ENCODE measurements around the gene SMPD4.
"Not testable (repeated sequence)": the region's sequence is repeated elsewhere in the genome, so short reads cannot be mapped to it uniquely, and the experiment has no call there.

SMPD4 gene, protein sequence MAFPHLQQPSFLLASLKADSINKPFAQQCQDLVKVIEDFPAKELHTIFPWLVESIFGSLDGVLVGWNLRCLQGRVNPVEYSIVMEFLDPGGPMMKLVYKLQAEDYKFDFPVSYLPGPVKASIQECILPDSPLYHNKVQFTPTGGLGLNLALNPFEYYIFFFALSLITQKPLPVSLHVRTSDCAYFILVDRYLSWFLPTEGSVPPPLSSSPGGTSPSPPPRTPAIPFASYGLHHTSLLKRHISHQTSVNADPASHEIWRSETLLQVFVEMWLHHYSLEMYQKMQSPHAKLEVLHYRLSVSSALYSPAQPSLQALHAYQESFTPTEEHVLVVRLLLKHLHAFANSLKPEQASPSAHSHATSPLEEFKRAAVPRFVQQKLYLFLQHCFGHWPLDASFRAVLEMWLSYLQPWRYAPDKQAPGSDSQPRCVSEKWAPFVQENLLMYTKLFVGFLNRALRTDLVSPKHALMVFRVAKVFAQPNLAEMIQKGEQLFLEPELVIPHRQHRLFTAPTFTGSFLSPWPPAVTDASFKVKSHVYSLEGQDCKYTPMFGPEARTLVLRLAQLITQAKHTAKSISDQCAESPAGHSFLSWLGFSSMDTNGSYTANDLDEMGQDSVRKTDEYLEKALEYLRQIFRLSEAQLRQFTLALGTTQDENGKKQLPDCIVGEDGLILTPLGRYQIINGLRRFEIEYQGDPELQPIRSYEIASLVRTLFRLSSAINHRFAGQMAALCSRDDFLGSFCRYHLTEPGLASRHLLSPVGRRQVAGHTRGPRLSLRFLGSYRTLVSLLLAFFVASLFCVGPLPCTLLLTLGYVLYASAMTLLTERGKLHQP

DNA sequence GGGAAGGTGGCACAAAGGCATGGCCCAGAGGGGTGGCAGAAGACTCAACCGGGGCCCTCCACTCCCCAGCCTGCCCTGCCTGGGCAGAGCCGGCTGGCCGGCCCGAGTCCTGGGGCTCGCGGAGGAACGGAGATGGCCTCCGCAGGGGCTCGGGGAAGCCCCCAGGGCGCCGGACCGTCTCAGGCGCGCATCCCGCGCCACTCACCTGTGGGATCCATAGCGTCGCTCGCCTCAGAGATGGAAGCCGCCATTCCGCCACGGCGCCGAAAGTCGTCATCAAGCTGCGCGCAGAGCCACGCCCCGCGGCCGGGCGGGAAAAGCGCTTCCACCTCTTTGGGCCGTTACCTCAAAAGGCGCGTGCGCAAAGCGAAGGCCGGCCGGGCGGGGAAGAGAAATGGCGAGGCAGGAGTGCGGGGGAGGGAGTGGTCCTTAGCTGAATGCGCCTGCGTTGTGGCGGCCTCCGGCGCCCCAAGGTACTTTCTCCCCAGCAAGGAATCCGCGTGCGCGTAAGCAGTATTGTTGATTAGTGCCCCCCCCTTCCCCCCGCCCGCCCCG lies at the start of gene SMPD4:
SMPD4 (minus strand) TSS at position 278 of the 555 bp plus-strand sequence. CDS start 5,010 bp downstream, outside the sequence.
- DNase-seq (ENCODE audit: low read depth) = peak; percentile 92

DNA sequence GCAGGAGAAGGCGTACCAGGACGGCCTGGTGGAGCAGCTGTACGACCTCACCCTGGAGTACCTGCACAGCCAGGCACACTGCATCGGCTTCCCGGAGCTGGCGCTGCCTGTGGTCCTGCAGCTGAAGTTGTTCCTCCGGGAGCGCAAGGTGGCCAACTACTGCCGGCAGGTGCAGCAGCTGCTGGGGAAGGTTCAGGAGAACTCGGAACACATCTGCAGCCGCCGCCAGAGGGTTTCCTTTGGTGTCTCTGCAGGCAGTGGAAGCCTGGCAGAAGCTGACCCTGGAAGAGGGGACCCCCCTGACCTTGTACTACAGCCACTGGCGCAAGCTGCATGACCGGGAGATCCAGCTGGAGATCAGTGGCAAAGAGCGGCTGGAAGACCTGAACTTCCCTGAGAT lies 49.5 kb upstream of the SMPD4 start:
- DNase-seq (ENCODE audit: low read depth) = not testable (repeated sequence)

DNA sequence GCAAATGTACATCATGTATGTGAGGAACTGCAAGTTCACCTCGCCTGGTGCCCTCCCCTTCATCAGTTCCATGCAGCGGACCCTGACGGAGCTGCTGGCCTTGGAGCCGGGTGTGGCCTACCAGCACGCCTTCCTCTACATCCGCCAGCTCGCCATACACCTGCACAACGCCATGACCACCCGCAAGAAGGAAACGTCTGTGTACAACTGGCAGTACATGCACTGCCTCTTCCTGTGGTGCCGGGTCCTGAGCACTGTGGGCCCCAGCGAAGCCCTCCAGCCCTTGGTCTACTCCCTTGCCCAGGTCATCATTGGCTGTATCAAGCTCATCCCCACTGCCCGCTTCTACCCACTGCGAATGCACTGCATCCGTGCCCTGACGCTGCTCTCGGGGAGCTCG lies 49.0 kb upstream of the SMPD4 start:
- not testable (repeated sequence) for DNase-seq (ENCODE audit: low read depth)

DNA sequence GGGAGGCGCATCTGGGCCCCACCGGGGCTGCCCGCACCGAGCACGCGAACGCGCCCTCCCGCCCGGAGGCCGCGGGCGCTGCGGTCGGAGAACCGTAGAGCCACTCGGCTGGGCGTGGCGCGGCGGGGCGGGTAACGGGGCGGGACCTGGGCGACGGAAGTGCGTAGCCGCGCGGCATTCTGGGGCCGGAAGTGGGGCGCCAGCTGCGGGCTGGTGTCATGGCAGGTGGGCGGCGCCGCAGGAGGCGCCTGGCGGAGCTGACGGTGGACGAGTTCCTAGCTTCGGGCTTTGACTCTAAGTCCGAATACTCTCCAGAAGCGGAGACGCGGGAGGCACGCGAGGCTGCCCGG lies 47.7 kb upstream of the SMPD4 start:
- DNase-seq (ENCODE audit: low read depth) = not testable (repeated sequence)

DNA sequence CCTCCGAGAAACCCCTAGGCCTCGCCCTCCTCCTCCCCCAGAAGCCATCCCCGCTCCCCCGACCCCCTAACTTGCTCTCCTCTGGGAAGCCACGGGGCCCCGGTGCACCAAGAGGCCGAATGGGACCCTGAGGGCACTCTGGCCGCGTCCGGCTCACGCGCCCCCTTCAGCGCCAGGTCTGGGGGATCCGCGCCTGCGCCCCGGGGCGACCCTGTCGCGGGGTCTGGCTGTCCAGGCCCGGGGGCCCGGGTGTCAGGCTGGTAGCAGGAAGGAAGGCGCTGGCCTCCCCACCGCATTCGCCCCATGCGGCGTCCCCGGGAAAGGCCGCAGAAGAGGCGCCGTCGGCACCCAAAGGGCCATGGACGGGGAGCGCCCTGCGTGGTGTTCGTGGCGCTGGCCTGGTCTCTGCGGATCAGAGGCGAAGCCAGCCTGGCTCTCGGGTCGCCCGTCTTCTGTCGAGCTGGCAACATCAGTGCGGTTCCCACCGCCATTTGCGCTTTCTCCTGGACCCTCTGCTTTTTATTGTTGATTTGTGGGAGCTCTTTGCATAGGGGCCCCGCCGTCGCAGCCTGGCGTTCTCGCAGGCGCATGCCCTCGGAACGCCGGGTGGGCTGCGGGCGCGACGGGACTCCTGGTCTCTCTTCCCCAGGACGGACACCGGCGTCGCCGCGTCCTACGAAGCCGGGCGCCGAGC lies 47.2 kb upstream of the SMPD4 start:
- not testable (repeated sequence) for DNase-seq (ENCODE audit: low read depth)

DNA sequence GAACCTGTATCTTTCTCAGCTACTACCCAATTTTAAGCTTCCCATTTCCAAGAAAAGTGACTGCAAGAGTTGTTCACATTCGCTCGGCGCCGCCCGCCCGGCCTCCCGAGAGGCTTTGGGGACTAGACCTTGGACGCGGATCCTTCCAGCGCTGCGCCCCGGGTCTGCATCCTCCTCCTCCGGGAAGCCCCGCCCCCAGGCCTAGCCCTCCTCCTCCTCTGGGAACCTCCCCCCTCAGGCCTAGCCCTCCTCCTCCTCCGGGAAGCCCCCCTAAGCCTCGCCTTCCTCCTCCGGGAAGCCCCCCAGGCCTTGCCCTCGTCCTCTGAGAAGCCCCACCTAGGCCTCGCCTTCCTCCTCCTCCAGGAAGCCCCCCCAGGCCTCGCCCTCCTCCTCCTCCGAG lies 46.6 kb upstream of the SMPD4 start:
- not testable (repeated sequence) for DNase-seq (ENCODE audit: low read depth)

DNA sequence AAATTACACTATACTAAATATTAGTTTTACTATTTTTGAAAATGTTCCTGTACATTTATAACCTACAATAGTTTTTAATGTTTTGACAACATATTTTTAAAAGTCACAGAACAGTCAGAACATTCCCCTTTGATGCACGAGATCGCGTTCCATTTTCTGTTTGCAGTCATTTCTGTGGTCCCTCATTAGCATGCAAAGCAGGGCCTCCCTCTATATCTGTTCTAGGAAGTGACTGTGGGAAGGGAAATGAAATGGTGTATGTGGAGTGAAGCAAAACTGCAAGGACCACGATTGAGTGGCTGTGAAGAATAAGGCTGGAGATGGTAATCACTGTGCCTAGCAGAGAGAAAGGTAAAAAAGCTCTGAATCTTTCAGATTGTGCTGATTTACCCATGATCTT lies 41.1 kb upstream of the SMPD4 start:
- DNase-seq (ENCODE audit: low read depth) = not testable (repeated sequence)

DNA sequence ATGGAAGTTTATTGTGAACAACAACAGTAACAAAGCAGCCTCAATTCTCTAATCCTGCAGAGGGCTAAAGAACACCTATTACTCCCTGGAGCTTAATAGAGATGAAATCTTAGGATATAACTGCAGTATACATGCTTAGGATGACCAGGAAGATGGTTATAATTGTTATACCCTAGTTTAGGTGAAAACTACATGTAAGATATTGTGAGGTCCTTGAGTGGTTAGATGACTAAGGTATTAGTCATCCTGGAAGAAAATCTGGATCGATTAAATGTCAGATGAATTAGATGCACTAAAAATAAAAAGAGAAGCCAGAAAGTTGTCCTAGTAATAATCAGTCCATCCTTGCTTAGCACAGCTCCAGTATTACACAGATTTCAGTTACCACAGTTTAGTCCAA lies 39.1 kb upstream of the SMPD4 start:
- DNase-seq (ENCODE audit: low read depth) = not testable (repeated sequence)

DNA sequence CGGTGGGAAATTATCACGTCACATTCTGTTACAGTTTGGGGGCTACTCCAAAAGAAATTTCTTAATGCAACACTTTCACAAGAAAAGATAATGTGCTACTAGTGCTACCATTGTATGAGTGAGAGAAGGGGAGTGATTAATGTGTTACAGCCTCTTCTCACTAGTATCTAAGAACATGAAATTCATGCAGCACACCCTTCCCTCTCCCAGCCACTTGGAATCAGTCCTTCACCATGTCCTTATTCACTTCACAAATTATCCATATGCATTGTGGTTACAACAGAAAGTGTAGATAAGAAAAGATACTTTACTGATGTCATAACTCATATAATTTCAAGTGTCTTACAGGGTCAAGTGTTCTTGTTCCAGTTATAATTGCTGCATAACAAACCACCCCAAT lies 37.7 kb upstream of the SMPD4 start:
- not testable (repeated sequence) for DNase-seq (ENCODE audit: low read depth)

DNA sequence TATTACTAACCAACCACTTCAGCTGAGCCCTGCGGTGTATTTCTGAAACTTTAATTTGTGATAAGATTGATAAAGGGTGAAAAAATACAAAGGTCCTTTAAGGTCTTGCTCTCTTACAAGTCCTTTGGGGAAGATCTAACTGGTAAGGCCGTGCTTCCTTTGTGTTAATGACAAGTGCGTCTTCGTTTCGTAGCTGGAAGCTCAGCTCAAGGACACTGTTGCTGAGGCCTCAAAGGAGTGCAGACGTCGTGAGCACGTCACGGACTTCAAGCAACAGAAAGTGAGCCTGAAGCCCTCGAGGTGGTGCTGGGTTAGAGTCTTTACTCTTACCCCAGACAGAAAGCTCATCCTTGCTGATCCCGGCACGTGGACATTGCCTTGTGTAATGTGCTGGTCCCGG lies 25.6 kb upstream of the SMPD4 start:
- not testable (repeated sequence) for DNase-seq (ENCODE audit: low read depth)

DNA sequence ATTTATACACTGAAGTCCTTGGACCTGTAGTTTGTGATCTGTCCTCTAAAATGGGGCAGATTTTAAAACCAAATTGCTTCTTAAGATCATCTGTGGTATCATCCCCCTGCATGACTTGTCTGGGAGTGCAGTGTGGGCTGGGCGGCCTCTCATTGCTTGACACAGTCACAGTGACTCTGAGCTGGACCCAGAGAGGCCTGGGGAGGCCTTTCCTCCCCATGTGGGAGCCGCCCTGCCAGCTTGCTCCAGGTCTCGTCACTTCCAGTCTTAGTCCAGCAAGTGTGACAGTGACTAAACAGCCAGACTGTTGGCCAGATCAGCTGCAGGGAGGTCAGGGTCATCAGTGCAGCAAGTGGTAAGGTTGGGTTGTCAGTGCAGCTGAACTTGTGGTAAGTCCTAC lies 21.7 kb upstream of the SMPD4 start:
- DNase-seq (ENCODE audit: low read depth) = not testable (repeated sequence)

DNA sequence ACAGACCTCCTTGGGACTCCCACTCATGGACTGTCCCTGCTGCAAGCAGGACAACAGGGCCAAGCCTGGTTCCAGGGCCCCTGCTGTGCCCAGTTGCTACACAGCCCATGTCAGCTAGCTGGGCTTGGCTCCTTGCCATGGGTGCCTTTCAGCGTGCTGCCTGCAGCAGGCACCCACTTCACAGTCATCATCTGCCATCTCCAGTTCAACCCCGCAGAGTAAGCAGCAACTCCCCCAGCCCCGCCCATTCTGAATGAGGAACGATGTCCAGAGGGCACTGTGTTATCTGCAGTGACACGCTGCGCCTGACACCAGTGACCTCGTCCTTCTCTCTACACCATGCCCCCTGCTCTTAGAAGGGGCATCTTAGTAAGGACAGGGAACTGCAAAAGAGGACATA lies 21.1 kb upstream of the SMPD4 start:
- not testable (repeated sequence) for DNase-seq (ENCODE audit: low read depth)

DNA sequence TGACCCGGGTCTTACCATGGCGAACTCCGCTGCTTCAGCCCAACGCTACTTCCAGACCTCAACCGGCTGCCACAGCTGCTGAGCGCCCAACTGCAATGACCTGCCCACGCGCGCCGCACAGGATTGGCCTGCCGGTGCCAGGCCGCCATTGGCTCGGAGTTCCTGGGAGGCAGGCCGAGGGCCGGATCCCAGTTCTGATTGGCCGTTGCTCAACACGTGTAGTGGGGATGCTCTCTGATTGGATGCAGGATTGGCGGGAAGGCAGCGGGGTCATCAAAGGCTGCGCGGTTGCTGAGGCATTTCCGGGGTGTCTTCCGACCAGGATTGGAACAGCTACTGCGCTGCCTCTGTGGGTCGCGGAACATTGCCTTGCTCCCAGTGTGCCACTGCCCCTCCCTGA lies 16.9 kb upstream of the SMPD4 start, which contains the start of gene TUBA3E:
TUBA3E (minus strand) TSS at position 97 of the 400 bp plus-strand sequence; CDS start at position 18, 79 bp downstream.
- no peak for DNase-seq (ENCODE audit: low read depth)

DNA sequence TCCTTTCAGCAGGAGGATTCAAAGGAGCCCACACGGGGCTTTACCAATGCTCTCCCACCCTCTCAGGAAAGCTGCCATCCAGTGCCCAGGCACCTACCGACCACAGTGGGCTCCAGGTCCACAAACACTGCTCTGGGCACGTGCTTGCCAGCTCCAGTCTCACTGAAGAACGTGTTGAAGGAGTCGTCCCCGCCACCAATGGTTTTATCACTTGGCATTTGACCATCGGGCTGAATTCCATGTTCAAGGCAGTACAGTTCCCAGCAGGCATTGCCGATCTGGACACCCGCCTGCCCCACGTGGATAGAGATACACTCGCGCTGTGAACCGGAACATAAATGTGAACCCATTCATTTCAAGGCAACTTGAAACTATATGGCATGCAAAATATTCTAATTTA lies 14.7 kb upstream of the SMPD4 start:
- DNase-seq (ENCODE audit: low read depth) = not testable (repeated sequence)

DNA sequence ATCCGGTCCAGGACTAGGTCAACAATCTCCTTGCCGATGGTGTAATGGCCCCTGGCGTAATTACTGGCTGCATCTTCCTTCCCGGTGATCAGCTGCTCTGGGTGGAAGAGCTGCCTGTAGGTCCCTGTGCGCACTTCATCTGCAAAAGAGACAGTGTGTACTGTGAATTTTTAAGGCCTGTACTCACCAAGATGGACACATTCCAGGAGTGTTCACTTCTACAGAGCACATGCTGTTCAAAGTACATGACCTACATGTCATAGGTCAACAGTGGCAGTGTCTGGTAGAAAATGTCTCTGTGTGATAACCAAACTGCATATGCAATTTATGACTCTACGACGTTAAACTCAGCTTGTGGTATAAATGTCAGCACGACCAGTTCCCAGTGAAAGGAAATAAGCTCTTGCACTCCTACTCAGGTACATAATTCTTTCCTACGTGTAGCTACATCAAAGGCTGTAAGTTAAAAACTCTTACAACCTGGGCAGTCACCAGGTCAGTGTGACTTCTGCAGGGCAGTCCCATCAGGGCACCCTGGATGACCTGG lies 13.8 kb upstream of the SMPD4 start:
- DNase-seq (ENCODE audit: low read depth) = not testable (repeated sequence)

DNA sequence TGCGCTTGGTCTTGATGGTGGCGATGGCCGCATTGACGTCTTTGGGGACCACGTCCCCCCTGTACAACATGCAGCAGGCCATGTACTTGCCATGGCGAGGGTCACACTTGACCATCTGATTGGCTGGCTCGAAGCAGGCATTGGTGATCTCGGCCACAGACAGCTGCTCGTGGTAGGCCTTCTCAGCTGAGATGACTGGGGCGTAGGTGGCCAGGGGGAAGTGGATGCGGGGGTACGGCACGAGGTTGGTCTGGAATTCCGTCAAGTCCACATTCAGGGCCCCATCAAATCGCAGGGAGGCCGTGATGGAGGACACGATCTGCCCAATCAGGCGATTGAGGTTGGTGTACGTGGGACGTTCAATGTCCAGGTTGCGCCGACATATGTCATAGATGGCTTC lies 12.4 kb upstream of the SMPD4 start:
- not testable (repeated sequence) for DNase-seq (ENCODE audit: low read depth)

DNA sequence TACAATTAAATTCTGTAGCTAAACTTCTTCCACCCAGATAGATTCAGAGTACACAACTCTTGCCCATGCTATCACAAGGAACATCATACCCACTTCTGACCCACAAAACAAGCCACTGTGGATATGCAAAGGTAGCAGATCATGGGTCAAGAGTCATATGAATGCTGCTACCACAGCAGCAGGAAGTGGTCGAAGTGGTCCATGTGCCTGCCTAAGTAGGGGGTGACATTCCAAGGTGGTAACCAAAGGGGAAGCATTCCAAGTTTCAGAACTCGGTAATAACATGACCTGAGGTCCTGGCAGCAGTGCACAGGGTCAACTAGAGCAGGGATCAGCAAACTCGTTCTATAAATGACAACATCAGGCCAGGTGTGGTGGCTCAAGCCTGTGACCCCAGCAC lies 11.0 kb upstream of the SMPD4 start:
- not testable (repeated sequence) for DNase-seq (ENCODE audit: low read depth)

DNA sequence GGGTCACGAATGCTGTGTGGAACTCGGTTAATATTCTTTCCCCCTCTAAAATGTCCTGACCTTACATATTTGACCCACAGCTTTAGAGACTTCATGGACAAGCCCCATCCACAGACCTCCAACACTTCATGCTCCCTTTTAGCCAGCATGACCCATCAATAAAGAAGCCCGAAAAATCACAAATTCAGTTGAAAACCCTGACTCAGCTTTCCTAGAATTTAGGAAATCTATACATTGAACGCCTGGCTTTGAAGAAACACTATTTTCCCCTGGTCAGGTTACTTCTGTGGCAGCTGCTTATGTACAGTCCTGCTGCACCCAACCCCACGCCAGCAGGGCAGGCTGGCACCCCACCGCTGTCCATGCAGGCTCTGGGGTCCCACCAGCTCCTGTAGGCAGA lies 9.9 kb upstream of the SMPD4 start:
- DNase-seq (ENCODE audit: low read depth) = not testable (repeated sequence)

DNA sequence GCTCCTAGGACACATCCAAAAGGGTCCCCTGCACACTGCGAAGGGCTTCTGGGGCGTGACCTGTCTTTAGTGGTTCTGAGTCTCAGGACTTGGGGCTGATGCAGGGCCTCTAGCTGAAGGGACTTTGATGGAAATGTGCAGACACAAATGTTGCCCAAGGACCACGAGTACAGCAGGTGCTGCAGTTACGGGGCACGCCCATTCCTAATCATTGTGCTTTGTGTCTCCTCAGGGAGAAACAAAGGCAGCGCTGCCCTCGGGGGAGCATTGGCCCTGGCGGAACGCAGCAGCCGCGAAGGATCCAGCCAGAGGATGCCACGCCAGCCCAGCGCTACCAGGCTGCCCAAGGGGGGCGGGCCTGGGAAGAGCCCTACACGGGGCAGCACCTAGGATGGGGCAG lies 8.8 kb upstream of the SMPD4 start:
- no peak for DNase-seq (ENCODE audit: low read depth)

DNA sequence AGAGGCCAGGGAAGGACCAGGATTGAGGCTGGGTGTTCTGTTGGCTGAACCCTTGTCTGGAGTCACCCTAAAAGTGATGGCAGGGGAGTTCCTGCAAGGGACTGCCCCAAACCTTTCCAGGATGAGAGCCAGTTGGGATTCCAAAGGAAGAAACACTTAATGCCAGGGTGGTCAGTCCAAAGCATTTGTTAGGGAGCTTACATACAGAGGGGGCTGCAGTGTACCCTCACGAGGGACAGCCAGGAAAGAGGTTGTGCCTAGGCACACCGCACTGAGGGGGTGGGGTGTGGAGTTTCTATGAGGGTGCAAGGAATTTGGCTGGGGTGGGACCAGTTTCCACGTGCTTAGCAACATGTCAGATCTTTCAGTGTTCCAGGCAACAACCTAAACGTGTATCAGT lies 7.6 kb upstream of the SMPD4 start:
- DNase-seq (ENCODE audit: low read depth) = not testable (repeated sequence)

Measured in HS-27A (cell line).